Liver (tissue), 9 donors: ENCODE measurements around the gene ASXL1. TPM values are rescaled to one million over a fixed set of nuclear protein-coding genes. Genes with fewer than 3 reads are reported as not detected.
"Not testable (repeated sequence)": the region's sequence is repeated elsewhere in the genome, so short reads cannot be mapped to it uniquely, and the experiment has no call there.

Experiments used
- DNase-seq: peaks from one replicate; pipeline ENCODE4 v3.0.0-alpha.2; 2017; ENCODE audit warnings: low spot score
- H3K27ac ChIP-seq, 2 donors: one replicate each; pipeline ENCODE4 v1.7.0; 2013; ENCODE audit warnings: inconsistent platforms in 2 of 2, low read length in 2 of 2, control low read depth in 1 of 2, low read depth in 1 of 2, mild to moderate bottlenecking in 1 of 2
- H3K27me3 ChIP-seq, 4 donors: one replicate each; pipeline versions ENCODE4 v1.6.1 to v1.7.0; 2013; ENCODE audit warnings: low read length in 3 of 4, inconsistent platforms in 1 of 4, mild to moderate bottlenecking in 1 of 4, moderate library complexity in 1 of 4; ENCODE audit not compliant: control insufficient read depth in 4 of 4, insufficient read depth in 4 of 4
- H3K36me3 ChIP-seq, 4 donors: one replicate each; pipeline versions ENCODE4 v1.6.1 to v1.7.0; 2013; ENCODE audit warnings: low read length in 3 of 4, mild to moderate bottlenecking in 3 of 4, low read depth in 1 of 4, moderate library complexity in 1 of 4; ENCODE audit not compliant: control insufficient read depth in 4 of 4, insufficient read depth in 3 of 4
- H3K4me1 ChIP-seq, 4 donors: one replicate each; pipeline versions ENCODE4 v1.6.1 to v1.7.0; 2013; ENCODE audit warnings: low read length in 3 of 4, mild to moderate bottlenecking in 3 of 4, moderate library complexity in 1 of 4; ENCODE audit not compliant: control insufficient read depth in 4 of 4, insufficient read depth in 4 of 4
- H3K4me3 ChIP-seq, 3 donors: one replicate each; pipeline versions ENCODE4 v1.6.1 to v1.7.0; 2013; ENCODE audit warnings: low read length in 3 of 3, control low read depth in 1 of 3, low read depth in 1 of 3, mild to moderate bottlenecking in 1 of 3
- H3K9ac ChIP-seq, 2 donors: one replicate each; pipeline ENCODE4 v1.7.0; 2013; ENCODE audit warnings: low read length in 2 of 2, mild to moderate bottlenecking in 2 of 2, moderate library complexity in 2 of 2, control low read depth in 1 of 2, low read depth in 1 of 2
- H3K9me3 ChIP-seq, 4 donors: one replicate each; pipeline versions ENCODE4 v1.6.1 to v1.7.0; 2013; ENCODE audit warnings: low read length in 3 of 4; ENCODE audit not compliant: control insufficient read depth in 4 of 4
- FOXA1 ChIP-seq: IDR thresholded peaks from 2 replicates; pipeline ENCODE4 v1.6.1; 2016; ENCODE audit warnings: antibody characterized with exemption
- FOXA2 ChIP-seq: IDR thresholded peaks from 2 replicates; pipeline ENCODE4 v1.6.1; 2016; ENCODE audit warnings: antibody characterized with exemption
- GABPA ChIP-seq, 2 donors: IDR thresholded peaks in 1 of 2; conservative IDR thresholded peaks in 1 of 2; 2 replicates each; pipeline ENCODE4 v1.6.1; 2016; ENCODE audit warnings: antibody characterized with exemption in 2 of 2, mild to moderate bottlenecking in 1 of 2, moderate library complexity in 1 of 2
- HNF4G ChIP-seq: IDR thresholded peaks from 2 replicates; pipeline ENCODE4 v1.6.1; 2016; ENCODE audit warnings: antibody characterized with exemption
- NR2F2 ChIP-seq: IDR thresholded peaks from 2 replicates; pipeline ENCODE4 v1.6.1; 2016; ENCODE audit warnings: antibody characterized with exemption
- RAD21 ChIP-seq, 2 donors: IDR thresholded peaks; 2 replicates each; pipeline ENCODE4 v1.6.1; 2016; ENCODE audit warnings: antibody characterized with exemption in 2 of 2, mild to moderate bottlenecking in 2 of 2
- TAF1 ChIP-seq: conservative IDR thresholded peaks from 2 replicates; pipeline ENCODE4 v1.6.1; 2016; ENCODE audit warnings: antibody characterized with exemption, mild to moderate bottlenecking
- YY1 ChIP-seq: IDR thresholded peaks from 2 replicates; pipeline ENCODE4 v1.6.1; 2016; ENCODE audit warnings: antibody characterized with exemption, mild to moderate bottlenecking
- WGBS: extraction: QIAGEN DNeasy Blood & Tissue Kit; methylation state at CpG from one replicate; pipeline ENCODE4 v1.1.7; 2013; 5-methylcytosine and 5-hydroxymethylcytosine counted together
- polyA plus RNA-seq, 2 donors: library from polyadenylated mRNA; stranded (reverse) in 1 of 2; unstranded in 1 of 2; fragments of 200-250 nt in 1 of 2; fragments of >200 nt in 1 of 2; fragmentation: Nextera tagmentation in 1 of 2; extraction: Ambion mirVana in 1 of 2; gene quantifications; one replicate each; pipeline versions ENCODE4 v1.2.1 to v1.2.3, GENCODE V29; 2013 to 2015
- total RNA-seq, 2 donors: library from RNA; depleted of rRNA; stranded (reverse); fragments of >200 nt; gene quantifications; one replicate each; pipeline ENCODE4 v1.2.3, GENCODE V29; 2014
- TF ChIP-seq, protein P1 (sequence below): fragments of 150-350 bp; IDR thresholded peaks from 2 replicates; pipeline ENCODE4 v1.5.1; 2017; ENCODE audit warnings: improper control_type of control experiment, low read depth, low read length; ENCODE audit not compliant: missing input control
- TF ChIP-seq, protein P2 (sequence below): IDR thresholded peaks from 2 replicates; pipeline ENCODE4 v1.6.1; 2016; ENCODE audit warnings: antibody characterized with exemption, mild to moderate bottlenecking
- donor health status: healthy.
- donor health status: healthy.
- donor health status: healthy.
- donor health status: healthy.
- donor health status: healthy.

Gene ASXL1
- total and polyA plus RNA-seq, 4 donors, result 13.4 to 61.3 (median 24.5) TPM

DNA sequence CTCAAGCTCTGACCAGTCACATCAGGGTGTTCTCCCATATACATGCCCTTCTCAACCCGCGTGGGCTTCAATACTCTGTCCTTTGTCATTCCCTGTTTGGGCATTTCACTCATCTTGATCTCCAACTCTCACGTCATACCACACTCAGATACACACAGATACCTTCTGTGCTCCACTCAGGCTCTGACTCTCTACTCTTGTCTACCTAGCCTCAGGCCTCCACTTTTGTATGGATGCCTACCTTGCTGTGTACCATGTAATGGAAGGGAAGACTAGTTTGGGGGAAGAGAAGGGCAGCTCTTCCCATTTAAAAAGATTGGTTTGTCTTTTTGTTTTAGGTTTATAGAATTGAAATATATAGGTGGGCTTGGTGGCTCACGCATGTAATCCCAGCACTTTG lies 48.6 kb downstream of the ASXL1 start:
- TF ChIP-seq NR2F2, result no peak
- TF ChIP-seq HNF4G, result no peak
- TF ChIP-seq RAD21 (IDR thresholded peaks at IDR 0.05), result no peak
- no peak for TF ChIP-seq GABPA (IDR thresholded peaks at IDR 0.05 in 1 of 2, conservative IDR thresholded peaks at IDR 0.05 in 1 of 2)
- Histone ChIP-seq H3K27me3 (no peaks in the 10 kb centered on the region), H3K9me3 (no peaks in the 10 kb centered on the region), H3K36me3 (peaks cover 3 to 7% (median 4%) of the 10 kb centered on the region in 4 donors), H3K4me3 (no peak overlapping the region), H3K4me1 (peaks cover 0 to 2% (median 0%) of the 10 kb centered on the region in 4 donors), H3K9ac (no peak overlapping the region), H3K27ac (no peak overlapping the region)
- no peak for DNase-seq
- WGBS, result 97% methylated on average over 4 of the region's 4 CpGs

DNA sequence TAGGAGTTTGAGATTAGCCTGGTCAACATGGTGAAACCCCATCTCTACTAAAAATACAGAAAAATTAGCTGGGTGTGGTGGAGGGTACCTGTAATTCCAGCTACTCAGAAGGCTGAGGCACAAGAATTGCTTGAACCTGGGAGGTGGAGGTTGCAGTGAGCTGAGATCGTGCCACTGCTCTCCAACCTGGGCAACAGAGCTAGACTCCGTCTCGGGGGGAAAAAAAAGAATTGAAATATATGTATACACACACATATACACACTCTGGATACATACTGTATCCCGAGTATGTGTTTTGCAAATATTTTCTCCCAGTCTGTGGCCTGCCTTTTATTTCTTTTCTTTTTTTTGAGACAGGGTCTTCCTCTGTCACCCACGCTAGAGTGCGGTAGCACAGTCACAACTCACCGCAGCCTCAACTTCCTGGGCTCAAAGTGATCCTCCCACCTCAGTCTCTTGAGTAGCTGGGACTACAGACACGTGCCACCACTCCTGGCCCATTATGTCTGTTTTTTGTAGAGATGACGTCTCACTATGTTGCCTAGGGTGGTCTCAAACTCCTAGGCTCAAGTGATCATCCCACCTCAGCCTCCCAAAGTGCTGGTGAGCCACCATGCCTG lies 49.1 kb downstream of the ASXL1 start:
- H3K9ac ChIP-seq, H3K27me3 ChIP-seq, DNase-seq, H3K9me3 ChIP-seq, H3K4me3 ChIP-seq, H3K27ac ChIP-seq, H3K4me1 ChIP-seq, H3K36me3 ChIP-seq: not testable (repeated sequence)
- WGBS, result 90% methylated on average over 9 of the region's 9 CpGs

DNA sequence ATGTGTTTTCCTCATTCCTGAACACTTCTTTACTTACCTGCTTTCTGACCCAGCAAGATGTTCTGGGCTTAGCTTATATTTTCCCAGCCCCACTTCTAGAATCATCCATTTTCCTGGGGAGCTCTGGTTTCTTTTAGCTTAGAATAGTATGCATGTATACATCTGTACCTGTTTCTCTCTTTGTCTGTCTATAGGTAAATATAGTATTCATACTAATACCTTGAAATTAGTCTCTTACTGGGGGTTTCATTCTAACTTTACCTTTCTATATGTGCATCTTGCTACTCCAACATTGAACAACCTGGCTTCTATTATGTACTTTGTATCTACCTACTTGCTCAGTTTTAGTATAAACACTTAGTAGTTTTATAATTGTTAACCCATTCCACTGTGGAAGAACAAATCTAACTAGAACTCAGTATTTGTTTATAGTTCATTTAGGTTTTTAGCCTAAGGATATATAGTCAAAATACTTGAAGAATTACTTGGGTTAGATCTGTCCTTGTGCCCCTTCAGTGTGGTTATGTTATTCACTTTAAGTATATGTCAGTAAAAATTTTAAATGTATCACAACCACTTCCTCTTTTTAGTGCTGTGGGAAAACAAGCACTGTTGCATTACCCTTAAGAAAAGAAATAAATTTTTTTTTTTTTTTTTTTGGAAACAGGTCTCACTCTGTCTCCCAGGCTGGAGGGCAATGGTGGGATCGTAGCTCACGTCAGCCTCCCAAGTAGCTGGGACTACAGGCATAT lies 54.0 kb downstream of the ASXL1 start:
- Histone ChIP-seq H3K27ac (no peak overlapping the region), H3K4me3 (no peak overlapping the region), H3K9ac (no peak overlapping the region), H3K4me1 (peaks cover 0 to 4% (median under 1%) of the 10 kb centered on the region in 4 donors), H3K9me3 (no peaks in the 10 kb centered on the region), H3K36me3 (peaks cover 0 to 6% (median 3%) of the 10 kb centered on the region in 4 donors), H3K27me3 (no peaks in the 10 kb centered on the region)
- 100% methylated on average over 2 of the region's 2 CpGs for WGBS
- no peak for DNase-seq
- TF ChIP-seq, protein P1, sequence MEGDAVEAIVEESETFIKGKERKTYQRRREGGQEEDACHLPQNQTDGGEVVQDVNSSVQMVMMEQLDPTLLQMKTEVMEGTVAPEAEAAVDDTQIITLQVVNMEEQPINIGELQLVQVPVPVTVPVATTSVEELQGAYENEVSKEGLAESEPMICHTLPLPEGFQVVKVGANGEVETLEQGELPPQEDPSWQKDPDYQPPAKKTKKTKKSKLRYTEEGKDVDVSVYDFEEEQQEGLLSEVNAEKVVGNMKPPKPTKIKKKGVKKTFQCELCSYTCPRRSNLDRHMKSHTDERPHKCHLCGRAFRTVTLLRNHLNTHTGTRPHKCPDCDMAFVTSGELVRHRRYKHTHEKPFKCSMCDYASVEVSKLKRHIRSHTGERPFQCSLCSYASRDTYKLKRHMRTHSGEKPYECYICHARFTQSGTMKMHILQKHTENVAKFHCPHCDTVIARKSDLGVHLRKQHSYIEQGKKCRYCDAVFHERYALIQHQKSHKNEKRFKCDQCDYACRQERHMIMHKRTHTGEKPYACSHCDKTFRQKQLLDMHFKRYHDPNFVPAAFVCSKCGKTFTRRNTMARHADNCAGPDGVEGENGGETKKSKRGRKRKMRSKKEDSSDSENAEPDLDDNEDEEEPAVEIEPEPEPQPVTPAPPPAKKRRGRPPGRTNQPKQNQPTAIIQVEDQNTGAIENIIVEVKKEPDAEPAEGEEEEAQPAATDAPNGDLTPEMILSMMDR, result no peak
- TF ChIP-seq FOXA1 (no peak), YY1 (no peak), FOXA2 (no peak), HNF4G (no peak), TAF1 (no peak)
- TF ChIP-seq, protein P2, sequence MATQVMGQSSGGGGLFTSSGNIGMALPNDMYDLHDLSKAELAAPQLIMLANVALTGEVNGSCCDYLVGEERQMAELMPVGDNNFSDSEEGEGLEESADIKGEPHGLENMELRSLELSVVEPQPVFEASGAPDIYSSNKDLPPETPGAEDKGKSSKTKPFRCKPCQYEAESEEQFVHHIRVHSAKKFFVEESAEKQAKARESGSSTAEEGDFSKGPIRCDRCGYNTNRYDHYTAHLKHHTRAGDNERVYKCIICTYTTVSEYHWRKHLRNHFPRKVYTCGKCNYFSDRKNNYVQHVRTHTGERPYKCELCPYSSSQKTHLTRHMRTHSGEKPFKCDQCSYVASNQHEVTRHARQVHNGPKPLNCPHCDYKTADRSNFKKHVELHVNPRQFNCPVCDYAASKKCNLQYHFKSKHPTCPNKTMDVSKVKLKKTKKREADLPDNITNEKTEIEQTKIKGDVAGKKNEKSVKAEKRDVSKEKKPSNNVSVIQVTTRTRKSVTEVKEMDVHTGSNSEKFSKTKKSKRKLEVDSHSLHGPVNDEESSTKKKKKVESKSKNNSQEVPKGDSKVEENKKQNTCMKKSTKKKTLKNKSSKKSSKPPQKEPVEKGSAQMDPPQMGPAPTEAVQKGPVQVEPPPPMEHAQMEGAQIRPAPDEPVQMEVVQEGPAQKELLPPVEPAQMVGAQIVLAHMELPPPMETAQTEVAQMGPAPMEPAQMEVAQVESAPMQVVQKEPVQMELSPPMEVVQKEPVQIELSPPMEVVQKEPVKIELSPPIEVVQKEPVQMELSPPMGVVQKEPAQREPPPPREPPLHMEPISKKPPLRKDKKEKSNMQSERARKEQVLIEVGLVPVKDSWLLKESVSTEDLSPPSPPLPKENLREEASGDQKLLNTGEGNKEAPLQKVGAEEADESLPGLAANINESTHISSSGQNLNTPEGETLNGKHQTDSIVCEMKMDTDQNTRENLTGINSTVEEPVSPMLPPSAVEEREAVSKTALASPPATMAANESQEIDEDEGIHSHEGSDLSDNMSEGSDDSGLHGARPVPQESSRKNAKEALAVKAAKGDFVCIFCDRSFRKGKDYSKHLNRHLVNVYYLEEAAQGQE, result no peak
